Measurements from ENCODE around the gene MRM2. TPM values are rescaled to one million over a fixed set of nuclear protein-coding genes. Genes with fewer than 3 reads are reported as not detected.

MRM2 gene
- 12.2 TPM for total RNA-seq

GRCh38 chr7:2241580-2242540 is at the start of gene MRM2, which contains the start of gene NUDT1:
TSS of gene MRM2 (minus strand) at chr7:2242205. CDS start at chr7:2242169, 36 bp downstream.
TSS of gene NUDT1 (plus strand) at chr7:2242226. CDS start at chr7:2244575, 2,349 bp downstream.
- DNase-seq (ENCODE audit: low spot score) (peak; percentile 89), ATAC-seq (peak; percentile 97)

GRCh38 chr7:2290877-2291276 is 48.9 kb upstream of the MRM2 start:
- ATAC-seq (no peak), DNase-seq (ENCODE audit: low spot score) (no peak)

GRCh38 chr7:2289621-2290020 is 47.6 kb upstream of the MRM2 start:
- ATAC-seq: no peak
- DNase-seq (ENCODE audit: low spot score): no peak

GRCh38 chr7:2289111-2289586 is 47.1 kb upstream of the MRM2 start:
- no peak for ATAC-seq

GRCh38 chr7:2288503-2288902 is 46.5 kb upstream of the MRM2 start:
- ATAC-seq (no peak), DNase-seq (ENCODE audit: low spot score) (no peak)

More at GRCh38 chr7:2289111-2289586, 47.1 kb upstream of the MRM2 start:
- DNase-seq (ENCODE audit: low spot score): no peak

GRCh38 chr7:2287745-2288144 is 45.7 kb upstream of the MRM2 start:
- no peak for ATAC-seq
- DNase-seq (ENCODE audit: low spot score): no peak

GRCh38 chr7:2283074-2283473 is 41.1 kb upstream of the MRM2 start:
- ATAC-seq (no peak), DNase-seq (ENCODE audit: low spot score) (no peak)

- DNase-seq (ENCODE audit: low spot score) (no peak), ATAC-seq (no peak)
These were observed 40.3 kb upstream of the MRM2 start for GRCh38 chr7:2282185-2282751.

GRCh38 chr7:2281541-2281940 is 39.5 kb upstream of the MRM2 start:
- ATAC-seq: peak; percentile 47
- DNase-seq (ENCODE audit: low spot score): no peak

GRCh38 chr7:2280424-2280823 is 38.4 kb upstream of the MRM2 start:
- peak; percentile 42 for ATAC-seq
- DNase-seq (ENCODE audit: low spot score): no peak

- no peak for ATAC-seq
- no peak for DNase-seq (ENCODE audit: low spot score)
These were observed 37.9 kb upstream of the MRM2 start for GRCh38 chr7:2279896-2280295.

GRCh38 chr7:2278026-2278425 is 36.0 kb upstream of the MRM2 start:
- DNase-seq (ENCODE audit: low spot score) (no peak), ATAC-seq (no peak)

GRCh38 chr7:2276107-2276506 is 34.1 kb upstream of the MRM2 start:
- no peak for DNase-seq (ENCODE audit: low spot score)
- peak; percentile 14 for ATAC-seq

- no peak for ATAC-seq
These were observed 33.1 kb upstream of the MRM2 start for GRCh38 chr7:2275101-2275500.

GRCh38 chr7:2274666-2275065 is 32.7 kb upstream of the MRM2 start:
- no peak for DNase-seq (ENCODE audit: low spot score)
- ATAC-seq: no peak

More at GRCh38 chr7:2275101-2275500, 33.1 kb upstream of the MRM2 start:
- no peak for DNase-seq (ENCODE audit: low spot score)

- no peak for ATAC-seq
- no peak for DNase-seq (ENCODE audit: low spot score)
These were observed 31.9 kb upstream of the MRM2 start for GRCh38 chr7:2273866-2274265.

GRCh38 chr7:2272031-2272430 is 30.0 kb upstream of the MRM2 start:
- DNase-seq (ENCODE audit: low spot score): no peak
- ATAC-seq: no peak

- ATAC-seq: no peak
These were observed 29.4 kb upstream of the MRM2 start for GRCh38 chr7:2271273-2272026.

GRCh38 chr7:2270495-2270894 is 28.5 kb upstream of the MRM2 start:
- ATAC-seq (no peak), DNase-seq (ENCODE audit: low spot score) (no peak)

More at GRCh38 chr7:2271273-2272026, 29.4 kb upstream of the MRM2 start:
- no peak for DNase-seq (ENCODE audit: low spot score)

GRCh38 chr7:2269991-2270460 is 28.0 kb upstream of the MRM2 start:
- DNase-seq (ENCODE audit: low spot score) (no peak), ATAC-seq (no peak)
